H1 (cell line): ENCODE measurements around the gene ZNF311. TPM values are rescaled to one million over a fixed set of nuclear protein-coding genes. Genes with fewer than 3 reads are reported as not detected.

Experiments
- CTCF ChIA-PET: fragments of 300-600 bp; sonication (Branson Sonifier 250); formaldehyde crosslinking; loops from one replicate; lab custom pipeline; 2021; ENCODE audit not compliant: partially characterized antibody; lab: Charles Lee
- POLR2A ChIA-PET: fragments of 300-600 bp; sonication (Branson Sonifier 250); formaldehyde crosslinking; loops from one replicate; lab custom pipeline; 2021; ENCODE audit warnings: inconsistent platforms; ENCODE audit not compliant: partially characterized antibody; lab: Charles Lee
- DNase-seq, 2 experiments: peaks; one replicate each; pipeline versions ENCODE4 v3.0.0 to v3.0.0-alpha.2; 2010 to 2022; ENCODE audit warnings: low spot score in 2 of 2, low read depth in 1 of 2, mixed read lengths in 1 of 2
- FAIRE-seq: peaks from 2 replicates; lab custom pipeline; 2011; peaks lifted over from hg19 to GRCh38; lab: Jason Lieb, UNC
- H2AFZ ChIP-seq: 2 replicates; pipeline ENCODE4 v1.8.1; 2012; ENCODE audit warnings: low read length, inconsistent platforms
- H2AK5ac ChIP-seq: 2 replicates; pipeline ENCODE4 v1.6.1; 2013; ENCODE audit warnings: low read depth, low read length
- H2BK120ac ChIP-seq: replicated peaks from 2 replicates; pipeline ENCODE3; 2013; ENCODE audit warnings: low read depth, low read length, inconsistent platforms
- H2BK12ac ChIP-seq: 2 replicates; pipeline ENCODE4 v1.6.1; 2013; ENCODE audit warnings: low read depth, low read length
- H2BK15ac ChIP-seq: 2 replicates; pipeline ENCODE4 v1.6.1; 2013; ENCODE audit warnings: low read length
- H2BK20ac ChIP-seq: 2 replicates; pipeline ENCODE4 v1.6.1; 2013; ENCODE audit warnings: low read length
- H2BK5ac ChIP-seq: 2 replicates; pipeline ENCODE4 v1.6.1; 2013; ENCODE audit warnings: low read depth, low read length
- H3K14ac ChIP-seq: 2 replicates; pipeline ENCODE4 v1.6.1; 2013; ENCODE audit warnings: inconsistent platforms; ENCODE audit not compliant: insufficient read length
- H3K18ac ChIP-seq: 2 replicates; pipeline ENCODE4 v1.6.1; 2013; ENCODE audit warnings: low read length; ENCODE audit errors: extremely low read depth
- H3K23ac ChIP-seq: 2 replicates; pipeline ENCODE4 v1.6.1; 2013; ENCODE audit warnings: inconsistent platforms; ENCODE audit not compliant: insufficient read length
- H3K23me2 ChIP-seq: 2 replicates; pipeline ENCODE4 v1.6.1; 2013; ENCODE audit warnings: low read depth, low read length
- H3K27ac ChIP-seq: 2 replicates; pipeline ENCODE4 v1.6.1; 2011; ENCODE audit warnings: low read depth, low read length, inconsistent platforms
- H3K27me3 ChIP-seq, 4 experiments: replicated peaks in 1 of 4; 1 replicate in 1 of 4; 2 replicates in 3 of 4; pipeline versions ENCODE4 v1.6.1 to v1.8.1; 2011 to 2013; ENCODE audit warnings: low read length in 3 of 4, mild to moderate bottlenecking in 3 of 4, inconsistent platforms in 2 of 4, mixed read lengths in 2 of 4, moderate library complexity in 1 of 4; ENCODE audit not compliant: control insufficient read depth in 3 of 4, insufficient read depth in 3 of 4; ENCODE audit errors: extremely low read depth in 1 of 4
- H3K36me3 ChIP-seq, 4 experiments: 2 replicates each; pipeline versions ENCODE4 v1.6.1 to v1.8.1; 2011 to 2013; ENCODE audit warnings: mild to moderate bottlenecking in 4 of 4, low read length in 3 of 4, moderate library complexity in 2 of 4, control low read depth in 1 of 4, inconsistent platforms in 1 of 4; ENCODE audit not compliant: insufficient read depth in 4 of 4, control insufficient read depth in 2 of 4
- H3K4ac ChIP-seq: replicated peaks from 2 replicates; pipeline ENCODE3; 2013; ENCODE audit warnings: low read length, low read depth, mixed read lengths, inconsistent platforms; ENCODE audit not compliant: insufficient read length
- H3K4me1 ChIP-seq, 4 experiments: replicated peaks in 1 of 4; 1 replicate in 1 of 4; 2 replicates in 3 of 4; pipeline versions ENCODE4 v1.6.1 to v1.8.1; 2011 to 2013; ENCODE audit warnings: low read length in 3 of 4, inconsistent platforms in 2 of 4, mixed read lengths in 1 of 4; ENCODE audit not compliant: insufficient read depth in 4 of 4, control insufficient read depth in 3 of 4
- H3K4me2 ChIP-seq, 2 experiments: 2 replicates each; pipeline versions ENCODE4 v1.6.1 to v1.8.1; 2011 to 2013; ENCODE audit warnings: low read depth in 2 of 2, low read length in 2 of 2, control low read depth in 1 of 2, inconsistent platforms in 1 of 2, mild to moderate bottlenecking in 1 of 2; ENCODE audit not compliant: insufficient read depth in 1 of 2
- H3K4me3 ChIP-seq, 4 experiments: fragments of 200-600, 300-600 bp in 1 of 4; sonication (generic), shearing (Covaris generic), sonication (Bioruptor Twin) in 1 of 4; 2 replicates each; pipeline versions ENCODE4 v1.5.1 to v1.8.1; 2011 to 2016; ENCODE audit warnings: low read length in 4 of 4, low read depth in 3 of 4, control low read depth in 2 of 4, inconsistent platforms in 2 of 4, mild to moderate bottlenecking in 2 of 4, mixed read lengths in 1 of 4, moderate library complexity in 1 of 4; ENCODE audit not compliant: insufficient read depth in 2 of 4; ENCODE audit errors: extremely low read depth in 1 of 4
- H3K56ac ChIP-seq: replicated peaks from 2 replicates; pipeline ENCODE3; 2013; ENCODE audit warnings: low read depth, mild to moderate bottlenecking, mixed read lengths, low read length, inconsistent platforms; ENCODE audit not compliant: insufficient read length
- H3K79me1 ChIP-seq: 2 replicates; pipeline ENCODE4 v1.6.1; 2013; ENCODE audit warnings: low read depth, low read length, control low read depth
- H3K79me2 ChIP-seq, 2 experiments: 2 replicates each; pipeline versions ENCODE4 v1.6.1 to v1.8.1; 2012 to 2013; ENCODE audit warnings: low read length in 2 of 2, mild to moderate bottlenecking in 2 of 2, inconsistent platforms in 1 of 2; ENCODE audit not compliant: insufficient read depth in 2 of 2, control insufficient read depth in 1 of 2
- H3K9ac ChIP-seq, 4 experiments: replicated peaks in 1 of 4; 1 replicate in 1 of 4; 2 replicates in 3 of 4; pipeline versions ENCODE4 v1.6.1 to v1.8.1; 2011 to 2013; ENCODE audit warnings: low read depth in 3 of 4, low read length in 3 of 4, control low read depth in 2 of 4, mild to moderate bottlenecking in 2 of 4, moderate library complexity in 2 of 4, inconsistent platforms in 1 of 4; ENCODE audit errors: extremely low read depth in 1 of 4
- H3K9me3 ChIP-seq, 2 experiments: 2 replicates each; pipeline versions ENCODE4 v1.6.1 to v1.8.1; 2012 to 2013; ENCODE audit warnings: mild to moderate bottlenecking in 2 of 2, moderate library complexity in 2 of 2, control low read depth in 1 of 2, inconsistent platforms in 1 of 2, low read depth in 1 of 2, low read length in 1 of 2, mixed read lengths in 1 of 2; ENCODE audit not compliant: insufficient read depth in 2 of 2
- H4K20me1 ChIP-seq, 2 experiments: replicated peaks in 1 of 2; 2 replicates each; pipeline versions ENCODE3 to v1.8.1; 2011 to 2013; ENCODE audit warnings: inconsistent platforms in 2 of 2, low read length in 2 of 2, mild to moderate bottlenecking in 1 of 2; ENCODE audit not compliant: insufficient read depth in 2 of 2, control insufficient read depth in 1 of 2
- H4K5ac ChIP-seq: 2 replicates; pipeline ENCODE4 v1.6.1; 2013; ENCODE audit warnings: low read length, low read depth, mixed read lengths, inconsistent platforms; ENCODE audit not compliant: insufficient read length
- H4K8ac ChIP-seq: 2 replicates; pipeline ENCODE4 v1.8.0; 2013; ENCODE audit warnings: mild to moderate bottlenecking, moderate library complexity, low read length, inconsistent platforms; ENCODE audit not compliant: insufficient read depth; ENCODE audit errors: extremely low read depth
- H4K91ac ChIP-seq: replicated peaks from 2 replicates; pipeline ENCODE3; 2013; ENCODE audit warnings: low read length, mixed read lengths, inconsistent platforms; ENCODE audit not compliant: insufficient read length
- CREB1 ChIP-seq: IDR thresholded peaks from 2 replicates; pipeline ENCODE4 v1.6.1; 2012; ENCODE audit warnings: inconsistent platforms
- MAFK ChIP-seq: IDR thresholded peaks from 2 replicates; pipeline ENCODE4 v1.6.1; 2012; ENCODE audit warnings: low read depth, mild to moderate bottlenecking, improper control_type of control experiment, low read length
- NANOG ChIP-seq: IDR thresholded peaks from 2 replicates; pipeline ENCODE4 v1.6.1; 2011; ENCODE audit warnings: low read length, low read depth, mild to moderate bottlenecking, inconsistent platforms; ENCODE audit not compliant: insufficient read depth, poor library complexity, severe bottlenecking
- RXRA ChIP-seq: IDR thresholded peaks from 2 replicates; pipeline ENCODE4 v1.6.1; 2011; ENCODE audit warnings: low read depth, mild to moderate bottlenecking, low read length, moderate library complexity; ENCODE audit not compliant: insufficient read depth
- WGBS, 2 experiments: shearing (Covaris generic) in 1 of 2; methylation state at CpG; one replicate each; pipeline versions ENCODE4 v1.1.6 to v1.1.7; 2013 to 2015; ENCODE audit warnings: low lambda C conversion rate in 2 of 2, mixed read lengths in 2 of 2, inconsistent platforms in 1 of 2, low coverage in 1 of 2, missing lambda C conversion rate in 1 of 2; ENCODE audit not compliant: insufficient replicate concordance in 2 of 2, insufficient coverage in 1 of 2, insufficient read length in 1 of 2; ENCODE audit errors: extremely low coverage in 1 of 2, missing lambda C conversion rate in 1 of 2; 5-methylcytosine and 5-hydroxymethylcytosine counted together
- polyA plus RNA-seq, 7 experiments: library from polyadenylated mRNA; depleted of rRNA in 3 of 7; stranded (reverse) in 5 of 7; unstranded in 2 of 7; fragments of >200 nt in 5 of 7; fragments of 200-250 nt in 2 of 7; gene quantifications; 1 replicate in 5 of 7; 2 replicates in 1 of 7; 4 replicates in 1 of 7; pipeline versions ENCODE4 v1.2.1 to v1.2.3, GENCODE V29; 2011 to 2013; ENCODE audit warnings: missing spikeins in 2 of 7, mixed read lengths in 2 of 7
- total RNA-seq: library from RNA; stranded (reverse); fragmentation: NEBNext Ultra II Directional; extraction: Animal tissue kit (Norgen Biotek cat#: 25700); gene quantifications from 2 replicates; pipeline ENCODE4 v1.2.1, GENCODE V29; 2021

ZNF311 gene
- total and polyA plus RNA-seq, 2 of the 8 experiments (the other 6 are each of a cell fraction or from before 2014, with no cell fraction given), result 1.9 to 4.2 TPM

GRCh38 chr6:29021434-29021833 lies 16.3 kb upstream of the ZNF311 start:
- Histone ChIP-seq H4K8ac (no peak overlapping the region), H3K27me3 (peaks cover 0 to 2% (median 0%) of the 10 kb centered on the region in 4 experiments; a peak in 3 of 7 replicates), H3K23me2 (peaks cover 3% of the 10 kb centered on the region; the same call in 1 of the 2 replicates), H3K4ac (no peak overlapping the region), H3K79me2 (no peaks in the 10 kb centered on the region), H3K4me3 (no peak overlapping the region), H3K23ac (no peak overlapping the region), H2AK5ac (no peak overlapping the region), H3K4me1 (no peaks in the 10 kb centered on the region), H3K18ac (no peak overlapping the region), H3K9ac (no peak overlapping the region), H4K5ac (no peak overlapping the region), H3K79me1 (no peaks in the 10 kb centered on the region), H3K14ac (no peak overlapping the region), H2AFZ (no peak overlapping the region), H4K91ac (no peak overlapping the region), H2BK5ac (no peak overlapping the region), H3K56ac (no peak overlapping the region), H3K4me2 (no peak overlapping the region), H2BK12ac (no peak overlapping the region), H4K20me1 (no peaks in the 10 kb centered on the region), H3K27ac (no peak overlapping the region), H3K9me3 (no peaks in the 10 kb centered on the region), H2BK15ac (no peak overlapping the region), H3K36me3 (no peaks in the 10 kb centered on the region), H2BK120ac (no peak overlapping the region), H2BK20ac (no peak overlapping the region)
- CTCF ChIA-PET, result interaction anchor here (0.7 kb wide), 1 partner anchor 96 kb away, joined by 3 read pairs; no protein-coding TSS in a partner anchor
- FAIRE-seq (no peak), DNase-seq (no peak)
- WGBS, 2 experiments, result 79% methylated on average over 2 of the region's 2 CpGs; no CpG with 5 or more reads in 1 of the 2 experiments
- POLR2A ChIA-PET, result interaction anchor here (0.7 kb wide), 1 partner anchor 155 kb away, joined by 3 read pairs; no protein-coding TSS in a partner anchor
- TF ChIP-seq NANOG, result no peak
- no peak for TF ChIP-seq CREB1
- no peak for TF ChIP-seq RXRA
- TF ChIP-seq MAFK, result no peak
